ENCODE results near the gene ADGRG6.

- TF ChIP-seq CTCF (IDR thresholded peaks at IDR 0.05) (no peak), POLR2A (IDR thresholded peaks at IDR 0.05) (no peak), EP300 (IDR thresholded peaks at IDR 0.05) (no peak)
Measured at GRCh38 chr6:142316791-142317368, 15.1 kb downstream of the ADGRG6 start.

Measured in ovary (tissue), 3 donors.